GM12878 (cell line): ENCODE results near the gene RASA1. TPM values are rescaled to one million over a fixed set of nuclear protein-coding genes. Genes with fewer than 3 reads are reported as not detected.

Experiments
- ATAC-seq: fragments of 200-7000 bp; cut with Tn5 transposase; 3 replicates; pipeline ENCODE4 v1.9.1; 2020; ENCODE audit warnings: mild to moderate bottlenecking, moderate library complexity
- BruUV-seq: library from RNA; stranded (reverse); fragments of 400-500 nt; replicated peaks from 2 replicates; lab custom pipeline; 2021; lab: Mats Ljungman, UMichigan
- CTCF ChIA-PET: fragments of 300-600 bp; sonication (Branson Sonifier 250); formaldehyde crosslinking; extraction: SDS; loops from one replicate; lab custom pipeline; 2021; ENCODE audit warnings: inconsistent platforms; lab: Yijun Ruan, JAX
- POLR2A ChIA-PET: fragments of 350-600 bp; formaldehyde crosslinking; extraction: SDS; loops from one replicate; lab custom pipeline; 2021; ENCODE audit warnings: inconsistent platforms; lab: Charles Lee
- RAD21 ChIA-PET: fragments of 300-600 bp; sonication (Branson Sonifier 250); formaldehyde crosslinking; loops from one replicate; lab custom pipeline; 2023; ENCODE audit warnings: antibody characterized with exemption; ENCODE audit not compliant: unreplicated experiment; lab: Charles Lee
- SMC1A ChIA-PET: fragments of 300-600 bp; sonication (Branson Sonifier 250); formaldehyde crosslinking; loops from one replicate; lab custom pipeline; 2023; ENCODE audit not compliant: unreplicated experiment, uncharacterized antibody; lab: Charles Lee
- DNase-seq: peaks from one replicate; pipeline ENCODE4 v3.0.0-alpha.2; 2011; ENCODE audit warnings: low read depth, low spot score
- FAIRE-seq: peaks from 3 replicates; lab custom pipeline; 2011; peaks lifted over from hg19 to GRCh38; lab: Jason Lieb, UNC
- H2AFZ ChIP-seq: 2 replicates; pipeline ENCODE4 v1.6.0; 2011; ENCODE audit warnings: low read depth, low read length, control low read depth; ENCODE audit not compliant: control insufficient read depth
- H3K27ac ChIP-seq: 2 replicates; pipeline ENCODE4 v1.5.1; 2011; ENCODE audit warnings: control low read depth; ENCODE audit not compliant: control insufficient read depth, insufficient read depth
- H3K27me3 ChIP-seq, 2 experiments: replicated peaks in 1 of 2; 2 replicates each; pipeline versions ENCODE4 v1.6.0 to v1.6.1; 2011; ENCODE audit warnings: low read length in 1 of 2; ENCODE audit not compliant: control insufficient read depth in 2 of 2, insufficient read depth in 2 of 2
- H3K36me3 ChIP-seq, 2 experiments: 2 replicates each; pipeline ENCODE4 v1.5.1; 2011; ENCODE audit warnings: low read length in 1 of 2; ENCODE audit not compliant: control insufficient read depth in 2 of 2, insufficient read depth in 2 of 2
- H3K4me1 ChIP-seq: 2 replicates; pipeline ENCODE4 v1.6.1; 2011; ENCODE audit warnings: mild to moderate bottlenecking, low read length, moderate library complexity, mixed read lengths; ENCODE audit not compliant: control insufficient read depth, insufficient read depth
- H3K4me2 ChIP-seq: 2 replicates; pipeline ENCODE4 v1.6.0; 2011; ENCODE audit warnings: control low read depth; ENCODE audit not compliant: control insufficient read depth, insufficient read depth
- H3K4me3 ChIP-seq: fragments of 200-600 bp; sonication (generic); 2 replicates; pipeline ENCODE4 v1.5.1; 2016
- H3K79me2 ChIP-seq: 2 replicates; pipeline ENCODE4 v1.6.0; 2011; ENCODE audit warnings: low read length; ENCODE audit not compliant: control insufficient read depth, insufficient read depth
- H3K9ac ChIP-seq: 2 replicates; pipeline ENCODE4 v1.8.0; 2011; ENCODE audit warnings: low read length, control low read depth, mixed read lengths; ENCODE audit not compliant: control insufficient read depth, insufficient read depth
- H3K9me3 ChIP-seq: replicated peaks from 3 replicates; pipeline ENCODE4 v1.5.1; 2011; ENCODE audit warnings: mild to moderate bottlenecking, low read length; ENCODE audit not compliant: control insufficient read depth, insufficient read depth
- H4K20me1 ChIP-seq: 2 replicates; pipeline ENCODE4 v1.6.0; 2011; ENCODE audit not compliant: control insufficient read depth, insufficient read depth
- CUX1 ChIP-seq: IDR thresholded peaks from 2 replicates; pipeline ENCODE4 v1.6.1; 2012; ENCODE audit warnings: improper control_type of control experiment, low read depth, low read length; ENCODE audit not compliant: insufficient replicate concordance
- E2F8 ChIP-seq: fragments of 450-650 bp; IDR thresholded peaks from 2 replicates; pipeline ENCODE4 v1.6.1; 2018; ENCODE audit warnings: mild to moderate bottlenecking, low read depth, moderate library complexity; ENCODE audit not compliant: partially characterized antibody
- ELK1 ChIP-seq: IDR thresholded peaks from 2 replicates; pipeline ENCODE4 v1.6.1; 2012; ENCODE audit warnings: low read depth, low read length, improper control_type of control experiment
- IRF4 ChIP-seq: IDR thresholded peaks from 2 replicates; pipeline ENCODE4 v1.6.1; 2011; ENCODE audit warnings: low read depth, low read length
- IRF5 ChIP-seq: fragments of 450-650 bp; IDR thresholded peaks from 2 replicates; pipeline ENCODE4 v1.6.1; 2017; ENCODE audit warnings: borderline replicate concordance
- JUNB ChIP-seq: IDR thresholded peaks from 2 replicates; pipeline ENCODE4 v1.6.1; 2016; ENCODE audit warnings: antibody characterized with exemption, mild to moderate bottlenecking
- PAX8 ChIP-seq: fragments of 450-650 bp; IDR thresholded peaks from 2 replicates; pipeline ENCODE4 v1.6.1; 2017; ENCODE audit warnings: mild to moderate bottlenecking, moderate library complexity
- RFX5 ChIP-seq: IDR thresholded peaks from 2 replicates; pipeline ENCODE4 v1.6.1; 2011; ENCODE audit warnings: low read depth, low read length, improper control_type of control experiment
- SRF ChIP-seq, 2 experiments: IDR thresholded peaks; 2 replicates each; pipeline ENCODE4 v1.6.1; 2011; ENCODE audit warnings: low read depth in 2 of 2, low read length in 2 of 2, mild to moderate bottlenecking in 1 of 2, moderate library complexity in 1 of 2
- TCF7 ChIP-seq: IDR thresholded peaks from 2 replicates; pipeline ENCODE4 v1.6.1; 2014; ENCODE audit warnings: antibody characterized with exemption, borderline replicate concordance
- USF2 ChIP-seq: IDR thresholded peaks from 2 replicates; pipeline ENCODE4 v1.6.1; 2011; ENCODE audit warnings: low read depth, low read length, improper control_type of control experiment, borderline replicate concordance
- WRNIP1 ChIP-seq: IDR thresholded peaks from 2 replicates; pipeline ENCODE4 v1.6.1; 2011; ENCODE audit warnings: low read depth, low read length, improper control_type of control experiment, borderline replicate concordance
- ZNF274 ChIP-seq: IDR thresholded peaks from one replicate; pipeline ENCODE4 v1.8.0; 2011; ENCODE audit not compliant: insufficient read length, insufficient read depth
- WGBS: methylation state at CpG from one replicate; pipeline ENCODE4 v1.1.6; 2016; ENCODE audit warnings: low lambda C conversion rate; ENCODE audit not compliant: insufficient replicate concordance, insufficient coverage; ENCODE audit errors: missing lambda C conversion rate; 5-methylcytosine and 5-hydroxymethylcytosine counted together
- in situ Hi-C: fragments of 300-500 bp; cut with MboI; formaldehyde crosslinking; loops from 9 replicates; pipeline ENCODE4 v1.14.3; 2018; ENCODE audit warnings: mixed read lengths
- intact Hi-C: fragments of 100-400 bp; cut with micrococcal nuclease; formaldehyde crosslinking; loops from one replicate; pipeline ENCODE4 v1.14.2; 2022; ENCODE audit not compliant: unreplicated experiment
- polyA plus RNA-seq, 11 experiments: library from polyadenylated mRNA; depleted of rRNA in 4 of 11; unstranded in 6 of 11; stranded (reverse) in 5 of 11; fragments of >200 nt; fragmentation: Nextera tagmentation in 4 of 11; fragmentation: Illumina TruSeq in 1 of 11; extraction: Ambion mirVana in 4 of 11; extraction: Trizol in 1 of 11; gene quantifications; 1 replicate in 1 of 11; 2 replicates in 10 of 11; pipeline versions ENCODE4 v1.2.1 to v1.2.3, GENCODE V29; 2011 to 2016; ENCODE audit warnings: inconsistent platforms in 2 of 11, missing spikeins in 2 of 11, low read depth in 1 of 11
- total RNA-seq, 4 experiments: library from RNA; depleted of rRNA in 3 of 4; stranded (reverse); fragments of >200 nt in 3 of 4; fragmentation: Illumina TruSeq in 1 of 4; extraction: Trizol in 1 of 4; gene quantifications; 2 replicates each; pipeline versions ENCODE4 v1.2.1 to v1.2.3, GENCODE V29; 2013 to 2021

RASA1 gene
- total and polyA plus RNA-seq, 10 of the 15 experiments (the other 5 are each of a cell fraction or from before 2014, with no cell fraction given): 7.8 to 72.3 (median 21.8) TPM

- no peaks in the 10 kb centered on the region for H3K9me3 ChIP-seq
- ChIA-PET CTCF (no interaction called here), POLR2A (no interaction called here), SMC1A (no interaction called here), RAD21 (no interaction called here)
- no peaks in the 10 kb centered on the region for H4K20me1 ChIP-seq
- no peak for DNase-seq
- no TSS peak for BruUV-seq
- H3K4me2 ChIP-seq: no peak overlapping the region
- in situ Hi-C loops (no loop called here), intact Hi-C loops (no loop called here)
- H2AFZ ChIP-seq: no peak overlapping the region
- H3K79me2 ChIP-seq: no peaks in the 10 kb centered on the region
- H3K27ac ChIP-seq: no peak overlapping the region
- TF ChIP-seq JUNB (no peak), WRNIP1 (no peak), TCF7 (no peak), E2F8 (no peak), RFX5 (no peak), IRF4 (no peak), SRF (IDR thresholded peaks at IDR 0.05; ENCODE audit: low read depth in 2 of 2, low read length in 2 of 2) (no peak), USF2 (no peak), ELK1 (no peak), IRF5 (no peak), PAX8 (no peak), CUX1 (no peak), ZNF274 (no peak)
- WGBS: 0% methylated on average over 1 of the region's 1 CpG
- FAIRE-seq: no peak
- no peak for ATAC-seq
- H3K4me1 ChIP-seq: no peaks in the 10 kb centered on the region
- no peak overlapping the region for H3K9ac ChIP-seq
- no peaks in the 10 kb centered on the region for H3K36me3 ChIP-seq
- no peak overlapping the region for H3K4me3 ChIP-seq
- no peaks in the 10 kb centered on the region for H3K27me3 ChIP-seq
Measured at GRCh38 chr5:87433945-87434344, 166.3 kb downstream of the RASA1 start.
